Measurements from ENCODE around the gene SYT15.
"Not testable (repeated sequence)": the region's sequence is repeated elsewhere in the genome, so short reads cannot be mapped to it uniquely, and the experiment has no call there.

SYT15 gene

DNA sequence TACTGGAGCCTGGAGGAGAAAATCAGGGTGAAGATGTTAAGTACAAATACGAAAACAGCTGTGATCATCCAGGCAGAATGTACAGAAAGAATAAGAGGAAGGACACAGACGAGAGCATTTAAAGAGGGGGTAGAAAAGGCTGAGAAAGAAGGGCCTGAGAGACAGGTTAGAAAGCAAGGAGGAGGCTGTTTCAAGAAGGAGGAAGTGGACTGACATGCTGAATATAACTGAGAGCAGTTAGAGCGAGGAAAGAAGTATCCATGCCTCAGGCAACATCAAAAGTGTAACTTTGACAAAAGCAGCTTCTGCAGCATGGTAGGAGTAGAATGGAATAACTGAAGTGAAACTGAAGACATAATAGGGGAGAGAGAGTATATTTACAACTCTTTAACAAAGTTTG lies 39.0 kb downstream of the SYT15 start:
- H3K27ac Mint-ChIP-seq; H3K4me3 Mint-ChIP-seq; DNase-seq; H3K4me1 Mint-ChIP-seq; H3K36me3 Mint-ChIP-seq (ENCODE audit: low read depth); H3K27me3 Mint-ChIP-seq (ENCODE audit: low read depth, poor library complexity); H3K9me3 Mint-ChIP-seq: not testable (repeated sequence)

- not testable (repeated sequence) for DNase-seq; H3K4me3 Mint-ChIP-seq; H3K4me1 Mint-ChIP-seq; H3K27ac Mint-ChIP-seq; H3K36me3 Mint-ChIP-seq (ENCODE audit: low read depth); H3K27me3 Mint-ChIP-seq (ENCODE audit: low read depth, poor library complexity); H3K9me3 Mint-ChIP-seq
Observed at GRCh38 chr10:46623899-46624654, 45.1 kb downstream of the SYT15 start.

GRCh38 chr10:46629805-46630204 lies 50.9 kb downstream of the SYT15 start:
- H3K4me1 Mint-ChIP-seq; H3K27me3 Mint-ChIP-seq (ENCODE audit: low read depth, poor library complexity); H3K27ac Mint-ChIP-seq; H3K36me3 Mint-ChIP-seq (ENCODE audit: low read depth); H3K4me3 Mint-ChIP-seq; DNase-seq; H3K9me3 Mint-ChIP-seq: not testable (repeated sequence)

DNA sequence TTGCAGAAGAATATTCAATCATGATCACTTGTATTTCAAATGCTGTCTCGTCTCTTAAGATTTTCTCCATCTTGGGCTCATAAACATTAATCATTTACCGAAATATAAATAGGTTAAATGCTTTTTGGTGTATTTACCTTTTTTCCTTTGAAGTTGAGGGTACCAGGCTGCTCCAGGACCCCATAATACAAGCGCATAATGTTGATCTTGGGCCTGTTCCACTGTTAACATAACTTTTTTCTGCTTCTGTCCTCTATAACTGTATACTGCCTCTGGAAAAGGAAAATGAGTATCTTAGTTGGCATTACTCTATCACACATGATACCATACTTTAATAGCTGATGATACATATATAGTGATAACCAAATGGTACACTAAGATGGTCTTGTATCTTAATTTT lies 51.9 kb downstream of the SYT15 start:
- not testable (repeated sequence) for DNase-seq; H3K4me1 Mint-ChIP-seq; H3K9me3 Mint-ChIP-seq; H3K36me3 Mint-ChIP-seq (ENCODE audit: low read depth); H3K27ac Mint-ChIP-seq; H3K4me3 Mint-ChIP-seq; H3K27me3 Mint-ChIP-seq (ENCODE audit: low read depth, poor library complexity)

DNA sequence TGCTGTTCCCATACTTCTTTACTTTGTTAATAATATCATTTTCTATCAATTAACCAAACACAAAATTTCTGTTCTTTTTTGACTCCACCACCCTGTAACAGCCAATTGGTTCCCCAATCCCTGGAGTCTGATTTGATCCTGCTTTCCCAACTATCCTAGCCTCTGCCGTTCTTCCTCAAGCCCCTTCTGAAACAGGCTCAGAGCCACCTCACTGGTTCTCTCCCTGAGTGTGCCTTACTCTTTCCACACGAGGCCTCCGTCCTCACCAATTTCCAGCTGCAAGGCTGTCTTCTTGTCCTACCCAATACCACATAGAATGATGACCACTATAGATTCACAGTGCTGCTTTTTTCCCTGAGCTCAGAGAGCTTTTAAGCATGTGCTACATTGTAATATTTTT lies 52.8 kb downstream of the SYT15 start:
- not testable (repeated sequence) for H3K36me3 Mint-ChIP-seq (ENCODE audit: low read depth); H3K4me1 Mint-ChIP-seq; H3K9me3 Mint-ChIP-seq; H3K27me3 Mint-ChIP-seq (ENCODE audit: low read depth, poor library complexity); H3K27ac Mint-ChIP-seq; DNase-seq; H3K4me3 Mint-ChIP-seq

GRCh38 chr10:46634698-46635097 lies 55.8 kb downstream of the SYT15 start:
- not testable (repeated sequence) for H3K4me1 Mint-ChIP-seq; H3K9me3 Mint-ChIP-seq; DNase-seq; H3K27me3 Mint-ChIP-seq (ENCODE audit: low read depth, poor library complexity); H3K27ac Mint-ChIP-seq; H3K36me3 Mint-ChIP-seq (ENCODE audit: low read depth)
- peak overlapping the region; percentile 74 for H3K4me3 Mint-ChIP-seq

GRCh38 chr10:46635364-46635959 lies 56.5 kb downstream of the SYT15 start:
- H3K4me3 Mint-ChIP-seq: peak overlapping the region; percentile 75
- not testable (repeated sequence) for DNase-seq; H3K4me1 Mint-ChIP-seq; H3K27me3 Mint-ChIP-seq (ENCODE audit: low read depth, poor library complexity); H3K36me3 Mint-ChIP-seq (ENCODE audit: low read depth); H3K27ac Mint-ChIP-seq; H3K9me3 Mint-ChIP-seq

- H3K9me3 Mint-ChIP-seq; H3K4me1 Mint-ChIP-seq; DNase-seq; H3K4me3 Mint-ChIP-seq; H3K27me3 Mint-ChIP-seq (ENCODE audit: low read depth, poor library complexity); H3K36me3 Mint-ChIP-seq (ENCODE audit: low read depth); H3K27ac Mint-ChIP-seq: not testable (repeated sequence)
Observed at GRCh38 chr10:46640005-46640404, 61.1 kb downstream of the SYT15 start.

All from nephron progenitor cell (in vitro differentiated cells).